K562 (cell line): ENCODE results near the gene AFF2. TPM values are rescaled to one million over a fixed set of nuclear protein-coding genes. Genes with fewer than 3 reads are reported as not detected.

Experiments used
- ATAC-seq: fragments of 200-7000 bp; cut with Tn5 transposase; 3 replicates; pipeline ENCODE4 v1.9.1; 2020; ENCODE audit warnings: moderate library complexity
- BruUV-seq: library from RNA; stranded (reverse); fragments of 400-500 nt; replicated peaks from 2 replicates; lab custom pipeline; 2021; lab: Mats Ljungman, UMichigan
- CTCF ChIA-PET: fragments of 300-600 bp; formaldehyde crosslinking; extraction: SDS; loops from one replicate; lab custom pipeline; 2021; ENCODE audit warnings: low intra/inter-chr PET ratio; lab: Yijun Ruan, JAX
- POLR2A ChIA-PET: fragments of 300-600, 350-650 bp; sonication (Branson Sonifier 250); formaldehyde crosslinking; extraction: SDS; loops from one replicate; lab custom pipeline; 2021; ENCODE audit warnings: antibody characterized with exemption, inconsistent platforms; lab: Yijun Ruan, JAX
- DNase-seq, 4 experiments: peaks; one replicate each; pipeline versions ENCODE4 v3.0.0 to v3.0.0-alpha.2; 2011 to 2018; ENCODE audit warnings: low spot score in 3 of 4, mixed read lengths in 3 of 4; ENCODE audit errors: extremely low read depth in 1 of 4
- FAIRE-seq: peaks from 2 replicates; lab custom pipeline; 2011; peaks lifted over from hg19 to GRCh38; lab: Jason Lieb, UNC
- H2AFZ ChIP-seq: 2 replicates; pipeline ENCODE4 v1.6.0; 2011; ENCODE audit warnings: low read depth, low read length, control low read depth, inconsistent platforms
- H3K27ac ChIP-seq: fragments of 200-600 bp; 3 replicates; pipeline ENCODE4 v1.8.0; 2011; ENCODE audit warnings: low read depth, mild to moderate bottlenecking, control low read depth, inconsistent platforms, low read length, moderate library complexity, mixed read lengths; ENCODE audit errors: extremely low read depth
- H3K27me3 ChIP-seq, 2 experiments: fragments of 300-600 bp in 1 of 2; 2 replicates in 1 of 2; 3 replicates in 1 of 2; pipeline versions ENCODE4 v1.6.0 to v1.8.0; 2011; ENCODE audit warnings: inconsistent platforms in 2 of 2, low read length in 2 of 2, mild to moderate bottlenecking in 1 of 2, mixed read lengths in 1 of 2, moderate library complexity in 1 of 2; ENCODE audit not compliant: control insufficient read depth in 2 of 2, insufficient read depth in 2 of 2
- H3K36me3 ChIP-seq: fragments of 300-600 bp; 3 replicates; pipeline ENCODE4 v1.8.0; 2011; ENCODE audit warnings: mild to moderate bottlenecking, low read length, inconsistent platforms; ENCODE audit not compliant: control insufficient read depth, insufficient read depth
- H3K4me1 ChIP-seq, 2 experiments: fragments of 200-600 bp in 1 of 2; replicated peaks in 1 of 2; 2 replicates in 1 of 2; 3 replicates in 1 of 2; pipeline versions ENCODE4 v1.5.1 to v1.8.0; 2011; ENCODE audit warnings: inconsistent platforms in 2 of 2, low read length in 2 of 2, mild to moderate bottlenecking in 1 of 2, mixed read lengths in 1 of 2, moderate library complexity in 1 of 2; ENCODE audit not compliant: control insufficient read depth in 2 of 2, insufficient read depth in 2 of 2
- H3K4me2 ChIP-seq: 2 replicates; pipeline ENCODE4 v1.6.1; 2011; ENCODE audit warnings: low read length, control low read depth, inconsistent platforms, mixed read lengths; ENCODE audit not compliant: insufficient read depth
- H3K4me3 ChIP-seq: fragments of 200-600 bp; sonication (generic), shearing (Covaris generic); 2 replicates; pipeline ENCODE4 v1.5.1; 2016; ENCODE audit warnings: control low read depth, inconsistent platforms
- H3K79me2 ChIP-seq: fragments of 200-600 bp; 3 replicates; pipeline ENCODE4 v1.8.0; 2011; ENCODE audit warnings: low read length, inconsistent platforms; ENCODE audit not compliant: control insufficient read depth, insufficient read depth
- H3K9ac ChIP-seq, 2 experiments: 2 replicates each; pipeline versions ENCODE4 v1.6.0 to v1.6.1; 2011; ENCODE audit warnings: low read depth in 2 of 2, low read length in 2 of 2, control low read depth in 1 of 2, inconsistent platforms in 1 of 2, mild to moderate bottlenecking in 1 of 2, mixed read lengths in 1 of 2; ENCODE audit not compliant: insufficient read depth in 1 of 2
- H3K9me1 ChIP-seq: one replicate; pipeline ENCODE4 v1.6.0; 2011; ENCODE audit warnings: inconsistent platforms, mild to moderate bottlenecking, low read length, moderate library complexity; ENCODE audit not compliant: control insufficient read depth, insufficient read depth
- H3K9me3 ChIP-seq: replicated peaks from 2 replicates; pipeline ENCODE4 v1.5.1; 2011; ENCODE audit warnings: low read depth, low read length, inconsistent platforms; ENCODE audit not compliant: control insufficient read depth, insufficient read depth
- H4K20me1 ChIP-seq: replicated peaks from 2 replicates; pipeline ENCODE4 v1.6.1; 2011; ENCODE audit warnings: low read length, inconsistent platforms, mixed read lengths; ENCODE audit not compliant: control insufficient read depth, insufficient read depth
- ELK1 ChIP-seq: sonication (generic); formaldehyde crosslinking; IDR thresholded peaks from 2 replicates; pipeline ENCODE4 v1.8.1; 2022; ENCODE audit warnings: missing genetic modification reagents
- MTF1 ChIP-seq: fragments of 250-450 bp; sonication (Bioruptor Pico); IDR thresholded peaks from 2 replicates; pipeline ENCODE4 v1.9.0; 2021; ENCODE audit warnings: moderate library complexity, mild to moderate bottlenecking, inconsistent platforms, borderline replicate concordance
- PRDM10 ChIP-seq: fragments of 450-650 bp; IDR thresholded peaks from 2 replicates; pipeline ENCODE4 v1.6.1; 2018; ENCODE audit not compliant: partially characterized antibody
- THRA ChIP-seq: fragments of 450-650 bp; IDR thresholded peaks from 2 replicates; pipeline ENCODE4 v1.6.1; 2017; ENCODE audit warnings: mild to moderate bottlenecking, moderate library complexity
- ZNF175 ChIP-seq: fragments of 200-800 bp; sonication (Bioruptor generic); IDR thresholded peaks from 2 replicates; pipeline ENCODE4 v1.6.1; 2016; ENCODE audit warnings: low read depth, mild to moderate bottlenecking, missing genetic modification characterization, missing compliant biosample characterization
- ZNF23 ChIP-seq: fragments of 250-450 bp; sonication (Bioruptor Pico); IDR thresholded peaks from 2 replicates; pipeline ENCODE4 v1.4.0; 2020; ENCODE audit warnings: mild to moderate bottlenecking
- ZNF717 ChIP-seq: fragments of 250-450 bp; sonication (Bioruptor Pico); IDR thresholded peaks from 2 replicates; pipeline ENCODE4 v1.5.0; 2021
- WGBS: fragments of 100-300 bp; shearing (Covaris generic); methylation state at CpG from one replicate; pipeline ENCODE4 v1.1.6; 2016; ENCODE audit warnings: low coverage, mixed read lengths; ENCODE audit not compliant: insufficient coverage; ENCODE audit errors: missing lambda C conversion rate; 5-methylcytosine and 5-hydroxymethylcytosine counted together
- in situ Hi-C: fragments of 300-500 bp; cut with MboI; formaldehyde crosslinking; loops from 4 replicates; pipeline ENCODE4 v1.15.0; 2018; ENCODE audit warnings: inconsistent platforms, mixed read lengths
- intact Hi-C: fragments of 100-400 bp; cut with micrococcal nuclease; formaldehyde crosslinking; loops from 2 replicates; pipeline ENCODE4 v1.14.2; 2022
- polyA plus RNA-seq, 8 experiments: library from polyadenylated mRNA; depleted of rRNA in 4 of 8; stranded (reverse) in 5 of 8; unstranded in 3 of 8; fragments of >200 nt; fragmentation: Nextera tagmentation in 2 of 8; fragmentation: Illumina TruSeq in 1 of 8; extraction: Ambion mirVana in 2 of 8; extraction: Trizol in 1 of 8; gene quantifications; 2 replicates each; pipeline versions ENCODE4 v1.2.1 to v1.2.3, GENCODE V29; 2011 to 2014; ENCODE audit warnings: inconsistent platforms in 1 of 8, missing spikeins in 1 of 8
- total RNA-seq, 7 experiments: library from RNA; depleted of rRNA in 6 of 7; stranded (reverse); fragments of >200 nt in 6 of 7; fragmentation: Illumina TruSeq in 2 of 7; extraction: Trizol in 2 of 7; gene quantifications; 2 replicates each; pipeline versions ENCODE4 v1.2.1 to v1.2.3, GENCODE V29; 2011 to 2021; ENCODE audit warnings: low replicate concordance in 1 of 7
- TF ChIP-seq, protein P1 (sequence below): sonication (generic); formaldehyde crosslinking; IDR thresholded peaks from 2 replicates; pipeline ENCODE4 v1.8.0; 2022; ENCODE audit warnings: missing genetic modification reagents, mild to moderate bottlenecking, moderate library complexity, borderline replicate concordance
- TF ChIP-seq, protein P2 (sequence below): sonication (generic); formaldehyde crosslinking; IDR thresholded peaks from 2 replicates; pipeline ENCODE4 v1.8.0; 2023; ENCODE audit warnings: mild to moderate bottlenecking, missing genetic modification reagents

AFF2 gene
- total and polyA plus RNA-seq, 9 of the 15 experiments (the other 6 are each of a cell fraction or from before 2014, with no cell fraction given): 0.01 to 0.20 (median 0.07) TPM

DNA sequence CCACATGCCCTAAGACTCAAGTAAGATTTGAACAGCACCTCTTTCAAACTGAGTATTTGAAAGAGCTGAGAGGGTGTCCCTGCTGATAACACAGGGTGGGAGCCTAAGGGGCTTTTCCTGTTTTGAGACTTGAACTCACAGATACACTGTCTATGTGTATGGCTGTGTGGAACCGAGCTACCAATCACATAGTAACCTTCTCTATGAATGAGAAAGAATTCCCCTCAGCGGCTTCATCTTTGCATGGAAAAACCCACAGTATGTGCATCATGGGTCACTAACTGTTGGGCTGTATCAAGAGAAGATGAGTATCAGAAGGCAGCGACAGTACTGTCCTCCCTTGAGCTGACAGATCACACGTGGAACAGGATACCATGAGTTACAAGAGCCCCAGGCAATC, 336.3 kb downstream of the AFF2 start:
- intact Hi-C loops: no loop called here

More for the DNA sequence above, 336.3 kb downstream of the AFF2 start:
- no peaks in the 10 kb centered on the region for H3K79me2 ChIP-seq
- no peak overlapping the region for H3K9ac ChIP-seq
- H3K27me3 ChIP-seq: no peaks in the 10 kb centered on the region
- H4K20me1 ChIP-seq: no peaks in the 10 kb centered on the region
- H3K4me2 ChIP-seq: no peak overlapping the region
- no peaks in the 10 kb centered on the region for H3K9me3 ChIP-seq
- no peak overlapping the region for H3K27ac ChIP-seq
- H3K36me3 ChIP-seq: no peaks in the 10 kb centered on the region
- ATAC-seq: no peak
- no peak overlapping the region for H2AFZ ChIP-seq
- in situ Hi-C loops: no loop called here
- no TSS peak for BruUV-seq
- ChIA-PET POLR2A (no interaction called here), CTCF (no interaction called here)
- TF ChIP-seq, protein P1, sequence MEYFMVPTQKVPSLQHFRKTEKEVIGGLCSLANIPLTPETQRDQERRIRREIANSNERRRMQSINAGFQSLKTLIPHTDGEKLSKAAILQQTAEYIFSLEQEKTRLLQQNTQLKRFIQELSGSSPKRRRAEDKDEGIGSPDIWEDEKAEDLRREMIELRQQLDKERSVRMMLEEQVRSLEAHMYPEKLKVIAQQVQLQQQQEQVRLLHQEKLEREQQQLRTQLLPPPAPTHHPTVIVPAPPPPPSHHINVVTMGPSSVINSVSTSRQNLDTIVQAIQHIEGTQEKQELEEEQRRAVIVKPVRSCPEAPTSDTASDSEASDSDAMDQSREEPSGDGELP (CRISPR knock-in tag): no peak
- no peak for TF ChIP-seq ZNF175 (CRISPR knock-in tag)
- TF ChIP-seq, protein P2, sequence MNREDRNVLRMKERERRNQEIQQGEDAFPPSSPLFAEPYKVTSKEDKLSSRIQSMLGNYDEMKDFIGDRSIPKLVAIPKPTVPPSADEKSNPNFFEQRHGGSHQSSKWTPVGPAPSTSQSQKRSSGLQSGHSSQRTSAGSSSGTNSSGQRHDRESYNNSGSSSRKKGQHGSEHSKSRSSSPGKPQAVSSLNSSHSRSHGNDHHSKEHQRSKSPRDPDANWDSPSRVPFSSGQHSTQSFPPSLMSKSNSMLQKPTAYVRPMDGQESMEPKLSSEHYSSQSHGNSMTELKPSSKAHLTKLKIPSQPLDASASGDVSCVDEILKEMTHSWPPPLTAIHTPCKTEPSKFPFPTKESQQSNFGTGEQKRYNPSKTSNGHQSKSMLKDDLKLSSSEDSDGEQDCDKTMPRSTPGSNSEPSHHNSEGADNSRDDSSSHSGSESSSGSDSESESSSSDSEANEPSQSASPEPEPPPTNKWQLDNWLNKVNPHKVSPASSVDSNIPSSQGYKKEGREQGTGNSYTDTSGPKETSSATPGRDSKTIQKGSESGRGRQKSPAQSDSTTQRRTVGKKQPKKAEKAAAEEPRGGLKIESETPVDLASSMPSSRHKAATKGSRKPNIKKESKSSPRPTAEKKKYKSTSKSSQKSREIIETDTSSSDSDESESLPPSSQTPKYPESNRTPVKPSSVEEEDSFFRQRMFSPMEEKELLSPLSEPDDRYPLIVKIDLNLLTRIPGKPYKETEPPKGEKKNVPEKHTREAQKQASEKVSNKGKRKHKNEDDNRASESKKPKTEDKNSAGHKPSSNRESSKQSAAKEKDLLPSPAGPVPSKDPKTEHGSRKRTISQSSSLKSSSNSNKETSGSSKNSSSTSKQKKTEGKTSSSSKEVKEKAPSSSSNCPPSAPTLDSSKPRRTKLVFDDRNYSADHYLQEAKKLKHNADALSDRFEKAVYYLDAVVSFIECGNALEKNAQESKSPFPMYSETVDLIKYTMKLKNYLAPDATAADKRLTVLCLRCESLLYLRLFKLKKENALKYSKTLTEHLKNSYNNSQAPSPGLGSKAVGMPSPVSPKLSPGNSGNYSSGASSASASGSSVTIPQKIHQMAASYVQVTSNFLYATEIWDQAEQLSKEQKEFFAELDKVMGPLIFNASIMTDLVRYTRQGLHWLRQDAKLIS (CRISPR knock-in tag): no peak
- TF ChIP-seq MTF1 (CRISPR knock-in tag): no peak
- no peak for TF ChIP-seq ZNF23 (CRISPR knock-in tag)
- TF ChIP-seq ZNF717 (CRISPR knock-in tag): no peak
- no peak for TF ChIP-seq THRA
- TF ChIP-seq PRDM10: no peak
- no peak for TF ChIP-seq ELK1
- no peak for DNase-seq
- no peaks in the 10 kb centered on the region for H3K4me1 ChIP-seq
- FAIRE-seq: no peak
- H3K4me3 ChIP-seq: no peak overlapping the region
- H3K9me1 ChIP-seq: no peaks in the 10 kb centered on the region
- WGBS: 0% methylated on average over 3 of the region's 4 CpGs
